ENCODE data around the gene PHIP.

PHIP gene

GRCh38 chr6:79072640-79073181 is 5.3 kb downstream of the PHIP start:
- TF ChIP-seq CTCF (IDR thresholded peaks at IDR 0.05; ENCODE audit: low read depth, low read length, missing control alignments): no peak
- H3K4me3 ChIP-seq (ENCODE audit: low read depth, low read length): no peak overlapping the region
- no peak for DNase-seq (ENCODE audit: low read depth)

GRCh38 chr6:79071547-79071946 is 6.5 kb downstream of the PHIP start:
- no peak overlapping the region for H3K4me3 ChIP-seq (ENCODE audit: low read depth, low read length)
- no peak for TF ChIP-seq CTCF (IDR thresholded peaks at IDR 0.05; ENCODE audit: low read depth, low read length, missing control alignments)
- DNase-seq (ENCODE audit: low read depth): no peak

GRCh38 chr6:79070206-79070825 is 7.7 kb downstream of the PHIP start:
- no peak for TF ChIP-seq CTCF (IDR thresholded peaks at IDR 0.05; ENCODE audit: low read depth, low read length, missing control alignments)
- DNase-seq (ENCODE audit: low read depth): peak; percentile 30
- peak overlapping the region; percentile 35; the same call in 1 of the 2 replicates for H3K4me3 ChIP-seq (ENCODE audit: low read depth, low read length)

- H3K4me3 ChIP-seq (ENCODE audit: low read depth, low read length): no peak overlapping the region
Measured at GRCh38 chr6:79066828-79067227, 11.2 kb downstream of the PHIP start.

GRCh38 chr6:79066330-79066729 is 11.7 kb downstream of the PHIP start:
- no peak for DNase-seq (ENCODE audit: low read depth)
- TF ChIP-seq CTCF (IDR thresholded peaks at IDR 0.05; ENCODE audit: low read depth, low read length, missing control alignments): no peak
- H3K4me3 ChIP-seq (ENCODE audit: low read depth, low read length): no peak overlapping the region

More at GRCh38 chr6:79066828-79067227, 11.2 kb downstream of the PHIP start:
- TF ChIP-seq CTCF (IDR thresholded peaks at IDR 0.05; ENCODE audit: low read depth, low read length, missing control alignments): no peak
- DNase-seq (ENCODE audit: low read depth): no peak

GRCh38 chr6:79065232-79065631 is 12.8 kb downstream of the PHIP start:
- no peak for DNase-seq (ENCODE audit: low read depth)
- no peak for TF ChIP-seq CTCF (IDR thresholded peaks at IDR 0.05; ENCODE audit: low read depth, low read length, missing control alignments)
- no peak overlapping the region for H3K4me3 ChIP-seq (ENCODE audit: low read depth, low read length)

GRCh38 chr6:79064635-79065034 is 13.4 kb downstream of the PHIP start:
- H3K4me3 ChIP-seq (ENCODE audit: low read depth, low read length): no peak overlapping the region
- no peak for TF ChIP-seq CTCF (IDR thresholded peaks at IDR 0.05; ENCODE audit: low read depth, low read length, missing control alignments)
- no peak for DNase-seq (ENCODE audit: low read depth)
